Measurements from ENCODE around the gene DRD3. TPM values are rescaled to one million over a fixed set of nuclear protein-coding genes. Genes with fewer than 3 reads are reported as not detected.

The DRD3 gene
- total and polyA plus RNA-seq, 2 of the 8 experiments (the other 6 are each of a cell fraction or from before 2014, with no cell fraction given) = 0.32 to 1.3 TPM

DNA sequence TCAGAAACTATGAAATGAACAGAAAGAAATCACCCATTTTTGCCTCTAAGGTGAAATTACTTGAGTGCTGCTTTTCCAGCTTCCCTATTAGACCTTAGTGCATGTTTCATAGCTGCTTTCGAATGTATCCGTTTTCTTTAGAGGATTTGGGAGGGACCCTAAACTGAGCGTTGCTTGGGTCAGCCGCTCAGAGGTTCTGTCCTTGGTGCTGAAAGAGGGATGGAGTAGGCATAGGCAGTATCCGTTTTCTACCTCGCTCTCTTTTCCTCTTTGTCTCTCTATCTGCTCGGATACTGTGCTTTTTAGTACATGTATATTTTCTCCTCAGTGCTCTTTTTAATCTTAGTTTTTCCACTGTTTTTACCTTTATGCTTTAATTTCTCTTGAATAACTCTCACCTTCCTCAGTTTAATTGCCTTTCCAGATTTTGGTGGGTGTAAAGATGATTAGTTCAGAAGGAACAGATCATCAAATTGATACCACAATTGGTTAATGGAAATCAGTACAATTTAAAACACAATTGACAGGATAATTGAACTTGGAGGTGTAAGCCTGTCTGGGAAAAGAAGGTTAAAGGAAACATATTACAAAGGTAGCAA lies at the start of gene DRD3 (continued):
- TF ChIP-seq TBP (IDR thresholded peaks at IDR 0.05; ENCODE audit: low read depth, low read length) = no peak
- TF ChIP-seq YY1 (IDR thresholded peaks at IDR 0.05; ENCODE audit: low read depth, low read length) = peak; percentile 18; the same call in 1 of the 2 replicates
- TF ChIP-seq CEBPB (IDR thresholded peaks at IDR 0.05; ENCODE audit: low read depth, low read length) = no peak
- TF ChIP-seq HDAC2 (IDR thresholded peaks at IDR 0.05; ENCODE audit: borderline replicate concordance in 1 of 2, low read depth in 2 of 2, low read length in 2 of 2) = peak in 1 of 2 experiments; percentile 72; a peak in 1 of 4 replicates
